Measurements from ENCODE around the gene CCNB3.

CCNB3 gene

GRCh38 chrX:50168241-50168687, 36.3 kb upstream of the CCNB3 start:
- ChIA-PET CTCF (interaction anchor here (0.7 kb wide), 1 partner anchor 20 kb away, joined by 3 read pairs; no protein-coding TSS in a partner anchor), POLR2A (no interaction called here)

GRCh38 chrX:50169717-50170116, 34.8 kb upstream of the CCNB3 start:
- ChIA-PET POLR2A (no interaction called here), CTCF (no interaction called here)
- TF ChIP-seq, protein P1, sequence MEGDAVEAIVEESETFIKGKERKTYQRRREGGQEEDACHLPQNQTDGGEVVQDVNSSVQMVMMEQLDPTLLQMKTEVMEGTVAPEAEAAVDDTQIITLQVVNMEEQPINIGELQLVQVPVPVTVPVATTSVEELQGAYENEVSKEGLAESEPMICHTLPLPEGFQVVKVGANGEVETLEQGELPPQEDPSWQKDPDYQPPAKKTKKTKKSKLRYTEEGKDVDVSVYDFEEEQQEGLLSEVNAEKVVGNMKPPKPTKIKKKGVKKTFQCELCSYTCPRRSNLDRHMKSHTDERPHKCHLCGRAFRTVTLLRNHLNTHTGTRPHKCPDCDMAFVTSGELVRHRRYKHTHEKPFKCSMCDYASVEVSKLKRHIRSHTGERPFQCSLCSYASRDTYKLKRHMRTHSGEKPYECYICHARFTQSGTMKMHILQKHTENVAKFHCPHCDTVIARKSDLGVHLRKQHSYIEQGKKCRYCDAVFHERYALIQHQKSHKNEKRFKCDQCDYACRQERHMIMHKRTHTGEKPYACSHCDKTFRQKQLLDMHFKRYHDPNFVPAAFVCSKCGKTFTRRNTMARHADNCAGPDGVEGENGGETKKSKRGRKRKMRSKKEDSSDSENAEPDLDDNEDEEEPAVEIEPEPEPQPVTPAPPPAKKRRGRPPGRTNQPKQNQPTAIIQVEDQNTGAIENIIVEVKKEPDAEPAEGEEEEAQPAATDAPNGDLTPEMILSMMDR (IDR thresholded peaks at IDR 0.05; ENCODE audit: insufficient read depth, low read length, missing control alignments), result no peak
- H3K4me3 ChIP-seq (ENCODE audit: low read depth, low read length), result no peak overlapping the region
- no peak for DNase-seq (ENCODE audit: low read depth, low spot score)

More at GRCh38 chrX:50168241-50168687, 36.3 kb upstream of the CCNB3 start:
- no peak for DNase-seq (ENCODE audit: low read depth, low spot score)
- H3K4me3 ChIP-seq (ENCODE audit: low read depth, low read length), result no peak overlapping the region
- TF ChIP-seq, protein P1 (IDR thresholded peaks at IDR 0.05; ENCODE audit: insufficient read depth, low read length, missing control alignments), result no peak

DNA sequence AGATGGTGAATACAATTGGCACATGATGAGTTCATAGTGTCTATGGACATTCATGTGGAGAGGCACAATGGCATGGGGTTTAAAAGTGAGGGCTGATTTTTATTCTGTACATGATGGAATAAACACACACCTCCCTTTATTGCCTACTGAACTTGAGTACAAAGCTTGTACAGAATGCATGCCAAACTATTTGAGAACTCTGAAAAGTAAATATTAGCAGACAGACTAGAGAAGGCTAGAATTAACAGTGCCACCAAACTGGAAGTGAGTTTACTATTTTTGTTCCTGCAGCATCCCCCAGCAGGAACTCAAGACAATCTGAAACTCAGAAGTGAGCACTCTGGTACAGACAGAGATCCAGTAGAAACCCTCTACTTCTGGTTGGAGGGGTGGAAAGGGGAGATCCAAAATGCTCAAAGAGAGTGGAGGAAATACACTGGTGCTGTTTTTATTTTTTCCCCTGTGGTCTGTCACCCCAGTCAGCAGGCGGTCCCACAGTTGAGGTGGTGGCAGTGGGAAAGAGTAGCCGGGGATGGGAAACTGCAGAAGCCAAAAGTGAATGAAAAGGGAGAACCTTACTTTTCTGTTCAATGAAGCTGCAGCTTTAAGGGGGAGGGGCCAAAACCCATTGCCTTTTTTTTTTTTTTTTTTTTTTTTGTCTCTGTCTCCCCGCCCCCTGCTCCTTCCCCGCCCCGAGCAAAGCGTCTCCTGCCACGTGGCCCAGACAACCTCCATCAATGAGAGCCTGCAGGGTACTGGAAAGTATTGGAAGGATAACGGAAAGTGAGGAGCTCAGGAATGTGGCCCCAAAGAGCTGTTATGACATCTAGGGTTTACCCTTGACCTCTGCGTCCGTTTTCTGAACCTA, 24.3 kb upstream of the CCNB3 start:
- no peak overlapping the region for H3K4me3 ChIP-seq (ENCODE audit: low read depth, low read length)
- POLR2A ChIA-PET, result no interaction called here
- TF ChIP-seq, protein P1 (IDR thresholded peaks at IDR 0.05; ENCODE audit: insufficient read depth, low read length, missing control alignments), result no peak
- no peak for DNase-seq (ENCODE audit: low read depth, low spot score)
- CTCF ChIA-PET, result no interaction called here

- CTCF ChIA-PET, result no interaction called here
- no peak overlapping the region for H3K4me3 ChIP-seq (ENCODE audit: low read depth, low read length)
- POLR2A ChIA-PET, result no interaction called here
- TF ChIP-seq, protein P1 (IDR thresholded peaks at IDR 0.05; ENCODE audit: insufficient read depth, low read length, missing control alignments), result no peak
- DNase-seq (ENCODE audit: low read depth, low spot score), result no peak
These were observed 20.7 kb upstream of the CCNB3 start for GRCh38 chrX:50183891-50184290.

DNA sequence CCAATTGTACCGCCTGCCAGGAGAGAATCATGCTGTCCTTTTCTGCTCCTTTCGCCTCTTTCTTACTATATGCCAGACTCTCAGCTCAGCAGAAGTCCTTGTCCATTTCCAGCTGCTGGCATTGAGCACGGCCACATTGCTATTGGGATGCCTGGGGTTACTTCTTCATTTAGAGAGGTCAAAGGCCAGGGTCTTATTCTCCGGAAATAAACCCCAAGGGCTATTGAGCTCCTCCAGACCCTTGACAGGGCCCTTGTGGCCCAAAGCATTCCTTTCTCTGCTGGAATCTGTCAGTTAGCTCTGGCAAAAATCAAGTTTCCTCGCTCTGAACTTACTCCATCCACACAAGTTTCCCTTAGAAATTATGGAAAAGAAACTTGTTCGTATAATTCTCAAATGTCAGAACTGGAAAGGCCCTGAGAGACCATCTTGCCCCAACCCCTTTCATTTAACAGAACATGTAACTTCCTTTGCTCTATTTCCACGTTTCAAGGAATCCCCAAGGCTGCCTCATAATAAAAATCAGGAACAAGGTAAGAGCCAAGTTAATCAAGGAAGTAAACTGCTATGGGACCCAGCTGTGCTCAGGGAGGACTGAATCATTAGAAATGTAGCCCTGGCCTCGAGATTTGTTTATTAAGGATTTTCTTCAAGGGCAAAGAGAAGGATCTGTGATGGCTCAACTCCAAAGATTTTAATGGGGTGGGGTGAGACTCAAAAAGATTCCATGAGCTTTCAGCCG, 15.5 kb upstream of the CCNB3 start:
- DNase-seq (ENCODE audit: low read depth, low spot score), result no peak
- CTCF ChIA-PET, result no interaction called here
- POLR2A ChIA-PET, result no interaction called here
- no peak overlapping the region for H3K4me3 ChIP-seq (ENCODE audit: low read depth, low read length)
- TF ChIP-seq, protein P1 (IDR thresholded peaks at IDR 0.05; ENCODE audit: insufficient read depth, low read length, missing control alignments), result no peak

DNA sequence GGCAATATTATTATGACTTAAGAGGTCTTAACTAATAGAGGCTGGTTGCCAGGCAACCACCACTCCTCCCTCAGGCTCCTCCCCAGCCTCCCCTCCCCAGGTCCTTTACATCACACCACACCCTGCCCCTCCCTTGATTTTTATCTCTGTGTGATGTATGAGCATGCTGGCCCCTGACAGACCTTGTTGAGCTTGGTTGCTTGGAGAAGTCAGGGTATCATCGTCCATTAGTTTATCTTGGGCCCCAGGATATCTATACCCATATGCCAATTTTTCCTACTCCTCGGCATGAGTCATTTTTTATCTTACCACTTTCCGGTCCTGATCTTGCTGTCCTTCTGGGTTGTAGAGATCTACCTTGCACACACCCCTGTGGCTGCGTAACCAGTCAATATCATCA, 6.2 kb upstream of the CCNB3 start:
- no peak overlapping the region for H3K4me3 ChIP-seq (ENCODE audit: low read depth, low read length)
- TF ChIP-seq, protein P1 (IDR thresholded peaks at IDR 0.05; ENCODE audit: insufficient read depth, low read length, missing control alignments), result no peak
- DNase-seq (ENCODE audit: low read depth, low spot score), result no peak
- ChIA-PET CTCF (interaction anchor here (1.2 kb wide), 1 partner anchor 283 kb away, joined by 3 read pairs; no protein-coding TSS in a partner anchor), POLR2A (no interaction called here)

All from AG04449 (cell line).